ENCODE data around the gene ZBTB7B.
A peak's percentile ranks its signal among the peaks of the same experiment; 100 is the strongest.

ZBTB7B gene

DNA sequence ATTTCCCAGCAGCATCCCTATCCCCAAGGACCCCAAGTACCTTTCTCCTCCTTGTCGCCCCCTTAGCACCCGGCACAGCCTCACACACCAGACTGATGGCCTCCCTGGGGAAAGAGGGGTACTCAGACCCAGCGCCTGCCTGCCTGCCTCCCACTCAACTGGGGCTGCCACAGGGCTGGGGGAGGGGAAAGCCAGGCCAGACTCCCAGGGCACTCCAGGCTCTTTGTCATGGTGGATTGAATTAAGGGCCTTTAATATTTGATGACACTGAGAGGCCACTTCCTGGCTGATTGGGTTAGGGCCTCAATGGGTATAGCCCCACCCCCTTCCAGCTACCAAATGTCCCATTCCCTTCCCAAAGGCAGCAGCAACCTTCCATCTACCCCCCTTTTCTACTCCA is 33.9 kb upstream of the ZBTB7B start:
- Histone ChIP-seq H3K27me3 (ENCODE audit: control insufficient read depth, insufficient read depth, low read length) (no peaks in the 10 kb centered on the region), H3K4me3 (ENCODE audit: low read length) (peak overlapping the region; percentile 38; the same call in 1 of the 2 replicates), H3K9me3 (ENCODE audit: control insufficient read depth, insufficient read depth, low read length) (no peaks in the 10 kb centered on the region), H3K27ac (ENCODE audit: low read length) (no peak overlapping the region), H3K4me1 (ENCODE audit: control insufficient read depth, insufficient read depth, low read length) (peaks cover 10% of the 10 kb centered on the region), H3K36me3 (ENCODE audit: control insufficient read depth, insufficient read depth, low read length) (peaks cover 12% of the 10 kb centered on the region)
- WGBS (ENCODE audit: insufficient coverage, insufficient read length) = no CpG with 5 or more reads among the region's 3 CpGs
- no peak for DNase-seq (ENCODE audit: low read depth, low spot score)

- Histone ChIP-seq H3K36me3 (ENCODE audit: control insufficient read depth, insufficient read depth, low read length) (peaks cover 11% of the 10 kb centered on the region), H3K27me3 (ENCODE audit: control insufficient read depth, insufficient read depth, low read length) (no peaks in the 10 kb centered on the region), H3K27ac (ENCODE audit: low read length) (no peak overlapping the region), H3K4me3 (ENCODE audit: low read length) (peak overlapping the region; percentile 38; the same call in 1 of the 2 replicates), H3K9me3 (ENCODE audit: control insufficient read depth, insufficient read depth, low read length) (no peaks in the 10 kb centered on the region), H3K4me1 (ENCODE audit: control insufficient read depth, insufficient read depth, low read length) (peaks cover 10% of the 10 kb centered on the region)
- no peak for DNase-seq (ENCODE audit: low read depth, low spot score)
- no CpG with 5 or more reads among the region's 5 CpGs for WGBS (ENCODE audit: insufficient coverage, insufficient read length)
Observed at GRCh38 chr1:154969246-154969645, 33.4 kb upstream of the ZBTB7B start.

- H3K27ac ChIP-seq (ENCODE audit: low read length) = no peak overlapping the region
- H3K4me1 ChIP-seq (ENCODE audit: control insufficient read depth, insufficient read depth, low read length) = peaks cover 10% of the 10 kb centered on the region
- no peaks in the 10 kb centered on the region for H3K9me3 ChIP-seq (ENCODE audit: control insufficient read depth, insufficient read depth, low read length)
- DNase-seq (ENCODE audit: low read depth, low spot score) = no peak
- peak overlapping the region; percentile 38 for H3K4me3 ChIP-seq (ENCODE audit: low read length)
- H3K36me3 ChIP-seq (ENCODE audit: control insufficient read depth, insufficient read depth, low read length) = peaks cover 11% of the 10 kb centered on the region
- WGBS (ENCODE audit: insufficient coverage, insufficient read length) = no CpG with 5 or more reads among the region's 22 CpGs
- H3K27me3 ChIP-seq (ENCODE audit: control insufficient read depth, insufficient read depth, low read length) = no peaks in the 10 kb centered on the region
Observed at GRCh38 chr1:154969860-154970452, 32.6 kb upstream of the ZBTB7B start.

GRCh38 chr1:154970631-154971340 is 31.8 kb upstream of the ZBTB7B start, which contains the start of gene SHC1:
TSS of gene SHC1 (minus strand) at chr1:154970747. CDS start at chr1:154970526, 221 bp downstream.
- whole genome bisulfite sequencing (ENCODE audit: insufficient coverage, insufficient read length) = no CpG with 5 or more reads among the region's 15 CpGs
- peak within 1 kb of the TSS; percentile 38 for H3K4me3 ChIP-seq (ENCODE audit: low read length)

DNA sequence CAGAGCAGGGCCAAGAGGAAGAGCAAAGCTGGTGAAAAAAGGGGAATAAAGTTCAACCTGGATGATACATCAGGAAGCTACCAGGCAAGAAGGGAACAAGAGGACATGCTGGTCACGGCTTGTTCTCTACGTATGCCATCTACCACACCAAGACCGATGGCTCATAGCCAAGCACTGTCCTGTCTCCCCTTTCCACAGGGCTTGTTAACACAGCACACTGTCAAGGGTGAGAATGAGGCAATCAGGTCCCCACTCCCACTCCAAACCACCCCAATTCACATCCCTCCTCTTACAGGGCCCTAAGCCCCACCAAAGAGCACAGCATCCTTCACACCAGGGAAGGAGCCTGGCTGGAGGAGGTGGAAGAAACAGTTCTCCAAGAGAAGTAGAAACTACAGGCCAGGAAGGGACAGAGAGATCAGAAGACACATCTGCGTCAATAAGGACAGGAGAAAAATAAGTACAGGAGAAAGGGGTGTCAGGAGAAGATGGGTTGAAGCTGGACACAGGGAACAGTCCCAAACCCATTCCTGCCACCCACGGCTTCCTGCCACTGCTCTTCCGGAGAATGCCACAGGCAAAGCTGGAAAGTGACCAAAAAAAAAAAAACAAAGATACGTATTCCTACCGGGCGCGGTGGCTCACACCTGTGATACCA is 31.1 kb upstream of the ZBTB7B start:
- Histone ChIP-seq H3K36me3 (ENCODE audit: control insufficient read depth, insufficient read depth, low read length) (peaks cover 5% of the 10 kb centered on the region), H3K4me3 (ENCODE audit: low read length) (peak overlapping the region; percentile 38; the same call in 1 of the 2 replicates), H3K9me3 (ENCODE audit: control insufficient read depth, insufficient read depth, low read length) (no peaks in the 10 kb centered on the region), H3K27ac (ENCODE audit: low read length) (peak overlapping the region; percentile 38), H3K27me3 (ENCODE audit: control insufficient read depth, insufficient read depth, low read length) (no peaks in the 10 kb centered on the region), H3K4me1 (ENCODE audit: control insufficient read depth, insufficient read depth, low read length) (peaks cover 10% of the 10 kb centered on the region)
- no CpG with 5 or more reads among the region's 10 CpGs for WGBS (ENCODE audit: insufficient coverage, insufficient read length)
- DNase-seq (ENCODE audit: low read depth, low spot score) = no peak

More at GRCh38 chr1:154970631-154971340, 31.8 kb upstream of the ZBTB7B start, which contains the start of gene SHC1:
- Histone ChIP-seq H3K27ac (ENCODE audit: low read length) (peak within 1 kb of the TSS; percentile 38), H3K36me3 (ENCODE audit: control insufficient read depth, insufficient read depth, low read length) (peaks cover 5% of the 10 kb centered on the region), H3K9me3 (ENCODE audit: control insufficient read depth, insufficient read depth, low read length) (no peaks in the 10 kb centered on the region), H3K4me1 (ENCODE audit: control insufficient read depth, insufficient read depth, low read length) (peaks cover 10% of the 10 kb centered on the region), H3K27me3 (ENCODE audit: control insufficient read depth, insufficient read depth, low read length) (no peaks in the 10 kb centered on the region)
- DNase-seq (ENCODE audit: low read depth, low spot score) = no peak

- no CpG with 5 or more reads among the region's 3 CpGs for WGBS (ENCODE audit: insufficient coverage, insufficient read length)
- Histone ChIP-seq H3K4me1 (ENCODE audit: control insufficient read depth, insufficient read depth, low read length) (peaks cover 10% of the 10 kb centered on the region), H3K36me3 (ENCODE audit: control insufficient read depth, insufficient read depth, low read length) (peaks cover 5% of the 10 kb centered on the region), H3K27ac (ENCODE audit: low read length) (peak overlapping the region; percentile 78), H3K4me3 (ENCODE audit: low read length) (peak overlapping the region; percentile 5; the same call in 1 of the 2 replicates), H3K27me3 (ENCODE audit: control insufficient read depth, insufficient read depth, low read length) (no peaks in the 10 kb centered on the region), H3K9me3 (ENCODE audit: control insufficient read depth, insufficient read depth, low read length) (no peaks in the 10 kb centered on the region)
- no peak for DNase-seq (ENCODE audit: low read depth, low spot score)
Observed at GRCh38 chr1:154972213-154972516, 30.4 kb upstream of the ZBTB7B start.

DNA sequence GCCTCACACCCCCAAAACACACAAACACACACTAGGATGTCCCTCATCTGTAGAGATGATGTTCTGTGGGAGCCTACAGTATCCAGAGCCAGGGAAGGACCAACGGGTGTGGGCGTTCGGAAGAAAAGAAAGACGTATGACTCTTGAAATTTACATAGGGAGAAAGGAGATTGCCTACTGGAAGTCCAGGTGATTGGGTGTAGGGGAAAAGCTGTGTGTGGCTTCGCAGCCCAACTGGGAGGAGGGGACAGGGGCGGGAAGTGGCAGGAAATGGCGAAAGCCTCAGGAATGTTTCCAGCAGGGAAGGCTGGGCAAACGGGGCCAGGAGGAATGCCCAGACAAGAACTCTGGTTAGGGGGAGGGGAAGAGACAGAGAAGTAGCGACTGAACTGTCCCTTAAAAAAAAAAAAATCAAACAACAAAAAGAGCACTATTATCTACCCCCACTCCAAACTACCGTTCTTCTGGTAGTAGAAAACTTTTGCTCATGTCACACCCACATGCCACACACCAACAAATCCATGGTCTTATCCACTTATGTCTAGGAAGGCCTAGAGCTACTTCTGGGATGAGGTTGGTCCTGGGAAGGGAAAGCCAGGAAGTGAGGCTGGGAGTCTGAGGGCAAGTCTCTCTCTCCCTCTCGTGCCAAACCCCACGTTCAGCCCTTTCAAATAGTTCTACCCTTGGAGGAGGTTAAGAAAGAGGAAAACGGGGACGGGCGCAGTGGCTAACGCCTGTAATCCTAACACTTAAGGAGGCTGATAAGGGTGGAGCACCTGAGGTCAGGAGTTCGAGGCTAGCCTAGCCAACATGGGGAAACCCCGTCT is 29.9 kb upstream of the ZBTB7B start:
- peak overlapping the region; percentile 78 for H3K27ac ChIP-seq (ENCODE audit: low read length)
- H3K9me3 ChIP-seq (ENCODE audit: control insufficient read depth, insufficient read depth, low read length) = no peaks in the 10 kb centered on the region
- WGBS (ENCODE audit: insufficient coverage, insufficient read length) = no CpG with 5 or more reads among the region's 18 CpGs
- peaks cover under 1% of the 10 kb centered on the region for H3K36me3 ChIP-seq (ENCODE audit: control insufficient read depth, insufficient read depth, low read length)
- peak overlapping the region; percentile 16; the same call in 1 of the 2 replicates for H3K4me3 ChIP-seq (ENCODE audit: low read length)
- no peaks in the 10 kb centered on the region for H3K27me3 ChIP-seq (ENCODE audit: control insufficient read depth, insufficient read depth, low read length)
- peak; percentile 94 for DNase-seq (ENCODE audit: low read depth, low spot score)
- peaks cover 10% of the 10 kb centered on the region for H3K4me1 ChIP-seq (ENCODE audit: control insufficient read depth, insufficient read depth, low read length)

- no peaks in the 10 kb centered on the region for H3K9me3 ChIP-seq (ENCODE audit: control insufficient read depth, insufficient read depth, low read length)
- DNase-seq (ENCODE audit: low read depth, low spot score) = peak; percentile 98
- peak overlapping the region; percentile 70 for H3K27ac ChIP-seq (ENCODE audit: low read length)
- peaks cover 10% of the 10 kb centered on the region for H3K4me1 ChIP-seq (ENCODE audit: control insufficient read depth, insufficient read depth, low read length)
- H3K4me3 ChIP-seq (ENCODE audit: low read length) = peak overlapping the region; percentile 83; the same call in 1 of the 2 replicates
- H3K27me3 ChIP-seq (ENCODE audit: control insufficient read depth, insufficient read depth, low read length) = no peaks in the 10 kb centered on the region
- WGBS (ENCODE audit: insufficient coverage, insufficient read length) = no CpG with 5 or more reads among the region's 37 CpGs
- H3K36me3 ChIP-seq (ENCODE audit: control insufficient read depth, insufficient read depth, low read length) = no peaks in the 10 kb centered on the region; the same call in 1 of the 2 replicates
Observed at GRCh38 chr1:154973344-154974101, 29.1 kb upstream of the ZBTB7B start.

DNA sequence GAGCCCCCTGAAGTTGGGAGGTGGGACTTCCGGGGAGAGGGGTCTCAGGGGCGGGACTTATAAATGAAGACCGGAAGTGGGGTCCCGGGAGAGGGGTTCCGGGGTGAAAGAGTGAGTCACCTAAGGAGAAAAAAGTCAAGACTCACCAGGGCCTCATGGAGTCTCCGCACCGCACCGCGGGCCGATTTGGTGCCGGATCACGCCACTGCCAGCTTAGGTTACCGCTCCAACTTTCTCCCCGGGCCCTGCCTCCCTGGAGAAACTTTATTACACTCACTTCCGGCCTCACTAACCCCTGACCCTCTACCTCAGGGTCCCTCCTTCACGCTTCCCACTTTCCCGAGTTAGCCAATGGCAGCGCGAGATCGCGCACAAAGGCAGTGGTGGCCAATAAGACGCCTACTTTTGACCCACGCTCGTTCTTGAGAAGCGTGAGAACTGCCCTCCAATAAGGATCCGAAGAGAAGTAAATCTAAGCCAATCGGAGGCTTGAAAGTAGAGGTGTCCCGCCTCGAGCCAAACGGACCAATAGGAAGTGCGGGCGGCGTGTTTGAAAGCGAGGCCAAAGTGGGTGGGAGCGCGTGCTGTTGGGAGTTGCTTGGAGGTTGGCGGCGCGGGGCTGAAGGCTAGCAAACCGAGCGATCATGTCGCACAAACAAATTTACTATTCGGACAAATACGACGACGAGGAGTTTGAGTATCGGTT is 28.3 kb upstream of the ZBTB7B start, which contains the start of gene CKS1B:
TSS of gene CKS1B (plus strand) at position 580 of the 706 bp plus-strand sequence. CDS start at position 645, 65 bp downstream.
- Histone ChIP-seq H3K4me1 (ENCODE audit: control insufficient read depth, insufficient read depth, low read length) (peaks cover 8% of the 10 kb centered on the region; the same call in 1 of the 2 replicates), H3K36me3 (ENCODE audit: control insufficient read depth, insufficient read depth, low read length) (peaks cover under 1% of the 10 kb centered on the region; the same call in 1 of the 2 replicates), H3K9me3 (ENCODE audit: control insufficient read depth, insufficient read depth, low read length) (no peaks in the 10 kb centered on the region), H3K27ac (ENCODE audit: low read length) (peak within 1 kb of the TSS; percentile 6), H3K27me3 (ENCODE audit: control insufficient read depth, insufficient read depth, low read length) (no peaks in the 10 kb centered on the region), H3K4me3 (ENCODE audit: low read length) (peak within 1 kb of the TSS; percentile 83)
- DNase-seq (ENCODE audit: low read depth, low spot score) = peak; percentile 99
- no CpG with 5 or more reads among the region's 47 CpGs for WGBS (ENCODE audit: insufficient coverage, insufficient read length)

Measured in iPS DF 6.9 (cell line).